Prostate gland (tissue), 2 donors: Measurements from ENCODE around the gene KCND2. TPM values are rescaled to one million over a fixed set of nuclear protein-coding genes. Genes with fewer than 3 reads are reported as not detected.

Experiments used
- DNase-seq: peaks from one replicate; pipeline ENCODE4 v3.0.0-alpha.2; 2019; ENCODE audit warnings: low spot score
- H3K27ac ChIP-seq, 2 donors: fragments of 200-600 bp; sonication (generic); 2 replicates each; pipeline ENCODE4 v1.5.1; 2017 to 2019
- H3K27me3 ChIP-seq: fragments of 200-600 bp; sonication (generic); replicated peaks from 2 replicates; pipeline ENCODE4 v1.5.1; 2019; ENCODE audit not compliant: insufficient read depth
- H3K36me3 ChIP-seq, 2 donors: fragments of 200-600 bp; sonication (generic); 1 replicate in 1 of 2; 2 replicates in 1 of 2; pipeline versions ENCODE4 v1.5.1 to v1.8.1; 2017 to 2019
- H3K4me1 ChIP-seq: fragments of 200-600 bp; sonication (generic); replicated peaks from 2 replicates; pipeline ENCODE4 v1.5.1; 2019
- H3K4me3 ChIP-seq, 2 donors: fragments of 200-600 bp; sonication (generic); 2 replicates each; pipeline ENCODE4 v1.5.1; 2017 to 2019
- H3K9me3 ChIP-seq: fragments of 200-600 bp; sonication (generic); 2 replicates; pipeline ENCODE4 v1.5.1; 2017
- CTCF ChIP-seq, 4 experiments: fragments of 200-600 bp in 2 of 4; fragments of 450-650 bp in 2 of 4; sonication (generic) in 2 of 4; IDR thresholded peaks; 1 replicate in 3 of 4; 2 replicates in 1 of 4; pipeline ENCODE4 v1.5.1; 2016 to 2019; ENCODE audit warnings: antibody characterized with exemption in 4 of 4, mild to moderate bottlenecking in 2 of 4, moderate library complexity in 2 of 4
- POLR2A ChIP-seq: fragments of 450-650 bp; IDR thresholded peaks from one replicate; pipeline ENCODE4 v1.6.1; 2016; ENCODE audit warnings: antibody characterized with exemption, mild to moderate bottlenecking
- POLR2AphosphoS5 ChIP-seq: sonication (generic); formaldehyde crosslinking; IDR thresholded peaks from one replicate; pipeline ENCODE4 v1.6.1; 2017; ENCODE audit warnings: antibody characterized with exemption
- WGBS: methylation state at CpG from one replicate; pipeline ENCODE4 v1.1.5; 2018; 5-methylcytosine and 5-hydroxymethylcytosine counted together
- intact Hi-C: fragments of 100-400 bp; cut with DNase I; formaldehyde crosslinking; loops from one replicate; pipeline ENCODE4 v1.14.2; 2022
- total RNA-seq, 2 donors: library from RNA; depleted of rRNA; stranded (reverse); fragments of >200 nt; gene quantifications; one replicate each; pipeline ENCODE4 v1.1.0, GENCODE V29; 2016

The KCND2 gene
- total RNA-seq, 2 donors from 2014 or later, result 3.0 TPM; not detected in 1

GRCh38 chr7:120480930-120481329, 208.0 kb downstream of the KCND2 start:
- Histone ChIP-seq H3K4me1 (no peaks in the 10 kb centered on the region), H3K36me3 (no peaks in the 10 kb centered on the region), H3K9me3 (no peaks in the 10 kb centered on the region), H3K27me3 (no peaks in the 10 kb centered on the region), H3K27ac (no peak overlapping the region), H3K4me3 (no peak overlapping the region)
- TF ChIP-seq CTCF (IDR thresholded peaks at IDR 0.05) (no peak), POLR2A (no peak), POLR2AphosphoS5 (no peak)
- intact Hi-C loops, result no loop called here
- WGBS, result 96% methylated on average over 5 of the region's 5 CpGs
- no peak for DNase-seq

- WGBS, result 39% methylated on average over 1 of the region's 1 CpG
- Histone ChIP-seq H3K9me3 (no peaks in the 10 kb centered on the region), H3K4me1 (no peaks in the 10 kb centered on the region), H3K27ac (no peak overlapping the region), H3K4me3 (no peak overlapping the region), H3K36me3 (no peaks in the 10 kb centered on the region), H3K27me3 (no peaks in the 10 kb centered on the region)
- no peak for DNase-seq
- no peak for TF ChIP-seq POLR2A
- no peak for TF ChIP-seq POLR2AphosphoS5
- no peak for TF ChIP-seq CTCF (IDR thresholded peaks at IDR 0.05)
- intact Hi-C loops, result no loop called here
These were observed 213.2 kb downstream of the KCND2 start for GRCh38 chr7:120486164-120486563.

- Histone ChIP-seq H3K4me1 (no peaks in the 10 kb centered on the region), H3K4me3 (no peak overlapping the region), H3K27me3 (no peaks in the 10 kb centered on the region), H3K27ac (no peak overlapping the region), H3K9me3 (no peaks in the 10 kb centered on the region), H3K36me3 (no peaks in the 10 kb centered on the region)
- WGBS, result 52% methylated on average over 1 of the region's 1 CpG
- TF ChIP-seq CTCF (IDR thresholded peaks at IDR 0.05), result no peak
- no peak for TF ChIP-seq POLR2A
- no peak for TF ChIP-seq POLR2AphosphoS5
- no peak for DNase-seq
- intact Hi-C loops, result no loop called here
These were observed 229.2 kb downstream of the KCND2 start for GRCh38 chr7:120502132-120502531.

GRCh38 chr7:120502825-120503224, 229.8 kb downstream of the KCND2 start:
- no peaks in the 10 kb centered on the region for H3K27me3 ChIP-seq
- H3K36me3 ChIP-seq, result no peaks in the 10 kb centered on the region
- no peaks in the 10 kb centered on the region for H3K4me1 ChIP-seq
- no peak overlapping the region for H3K4me3 ChIP-seq
- intact Hi-C loops, result no loop called here
- TF ChIP-seq POLR2A, result no peak
- no peak for TF ChIP-seq CTCF (IDR thresholded peaks at IDR 0.05)
- no peak overlapping the region for H3K27ac ChIP-seq
- H3K9me3 ChIP-seq, result no peaks in the 10 kb centered on the region
- WGBS, result 48% methylated on average over 1 of the region's 1 CpG
- no peak for DNase-seq

- H3K9me3 ChIP-seq, result no peaks in the 10 kb centered on the region
- no peak for DNase-seq
- H3K27me3 ChIP-seq, result no peaks in the 10 kb centered on the region
- H3K27ac ChIP-seq, result no peak overlapping the region
- no peaks in the 10 kb centered on the region for H3K36me3 ChIP-seq
- H3K4me1 ChIP-seq, result no peaks in the 10 kb centered on the region
- no peak overlapping the region for H3K4me3 ChIP-seq
- intact Hi-C loops, result no loop called here
- no peak for TF ChIP-seq POLR2AphosphoS5
- no peak for TF ChIP-seq CTCF (IDR thresholded peaks at IDR 0.05)
- TF ChIP-seq POLR2A, result no peak
These were observed 231.4 kb downstream of the KCND2 start for GRCh38 chr7:120504386-120504785.
